Lung microvascular endothelial cell (primary cell): ENCODE measurements around the gene CCNQ. TPM values are rescaled to one million over a fixed set of nuclear protein-coding genes. Genes with fewer than 3 reads are reported as not detected.

Experiments
- DNase-seq, 2 donors: peaks; one replicate each; pipeline versions ENCODE4 v3.0.0 to v3.0.0-alpha.2; 2010; ENCODE audit warnings: low read depth in 2 of 2
- total RNA-seq: library from RNA; depleted of rRNA; stranded (reverse); fragments of >200 nt; gene quantifications from 2 replicates; pipeline ENCODE4 v1.2.1, GENCODE V29; 2014

The CCNQ gene
- total RNA-seq, 1 donor from 2014 or later, result 31.9 TPM

GRCh38 chrX:153596981-153597750 lies 1.8 kb downstream of the CCNQ start:
- no peak for DNase-seq

DNA sequence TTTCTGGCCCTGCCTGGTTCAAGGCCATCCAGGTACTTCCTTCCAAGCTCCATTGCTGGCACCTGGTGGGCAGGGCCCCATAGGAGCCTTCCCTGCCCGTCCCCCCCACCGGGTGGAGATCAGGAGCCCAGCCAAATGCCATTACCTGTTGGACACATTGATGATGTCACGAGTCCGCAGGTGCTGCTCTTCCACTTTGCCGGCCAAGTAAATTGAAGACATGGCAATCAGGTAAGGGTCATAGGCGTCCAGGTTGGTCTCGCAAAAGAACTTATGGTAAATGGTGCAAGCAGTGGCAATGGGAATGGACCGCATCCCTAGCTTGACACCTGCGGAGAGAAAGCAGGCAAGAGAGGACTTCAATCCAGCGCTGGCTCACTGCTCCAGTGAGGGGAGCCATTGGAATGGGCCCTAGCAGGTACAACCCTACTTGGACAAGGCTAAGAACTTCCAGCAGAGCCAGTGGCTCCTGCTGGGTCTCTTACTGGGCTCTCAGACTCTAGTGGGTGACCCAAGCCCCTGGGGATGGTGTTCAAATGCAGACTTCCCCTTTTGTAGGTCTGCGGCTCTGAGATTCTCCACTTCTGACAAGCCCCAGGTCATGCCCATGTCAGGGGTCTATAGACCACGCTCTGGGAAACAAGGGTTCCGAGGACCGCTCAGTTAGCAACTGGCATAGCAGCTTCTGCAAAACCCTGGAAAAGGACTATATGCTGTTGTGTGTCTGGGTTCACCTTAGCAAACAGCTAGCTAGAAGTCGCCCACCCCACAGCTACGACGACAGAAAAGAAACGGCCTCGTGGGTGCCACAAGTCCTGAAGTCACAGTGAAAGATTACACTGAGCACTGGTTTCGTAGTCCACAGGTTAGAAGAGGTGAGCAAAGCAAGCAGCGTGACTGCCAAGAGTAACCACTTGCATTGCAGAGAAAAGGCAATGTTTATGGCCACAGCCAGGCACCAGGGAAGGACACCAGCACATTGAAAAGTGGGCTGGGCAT lies 2.8 kb downstream of the CCNQ start:
- DNase-seq, result no peak

GRCh38 chrX:153595387-153595786 lies 3.6 kb downstream of the CCNQ start:
- no peak for DNase-seq

DNA sequence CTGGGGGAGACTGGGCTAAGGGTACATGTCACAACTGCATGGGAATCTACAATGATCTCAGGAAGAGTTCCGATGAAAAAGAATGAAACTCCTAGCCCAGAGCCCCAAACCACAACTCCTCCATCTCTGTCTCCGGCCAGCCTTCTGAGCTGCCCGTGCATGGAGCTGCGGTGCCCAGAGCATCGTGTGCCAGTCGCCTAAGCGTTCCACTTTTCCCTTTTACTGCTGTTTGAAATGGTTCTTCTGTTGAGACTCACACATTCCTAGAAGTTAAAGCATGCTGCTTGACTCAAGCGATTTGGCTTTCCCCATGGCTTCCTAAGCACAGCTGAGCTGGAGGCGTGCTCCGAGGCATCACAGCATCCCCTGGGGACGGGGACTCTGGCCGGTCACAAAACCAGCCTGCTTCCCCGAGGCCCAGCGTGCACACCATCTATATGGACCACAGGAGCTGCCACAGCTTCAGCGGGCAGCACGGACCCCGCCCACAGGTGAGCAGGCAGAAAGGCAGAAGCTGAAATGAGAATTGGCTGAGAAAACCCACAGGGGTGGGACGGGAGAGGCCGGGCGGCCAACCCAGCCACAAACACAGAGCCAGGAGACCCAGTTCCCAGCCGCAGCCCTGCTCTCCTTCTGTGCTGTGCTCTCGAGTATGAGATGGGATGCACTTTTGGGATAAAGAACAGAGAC lies 5.0 kb downstream of the CCNQ start:
- DNase-seq, result no peak

DNA sequence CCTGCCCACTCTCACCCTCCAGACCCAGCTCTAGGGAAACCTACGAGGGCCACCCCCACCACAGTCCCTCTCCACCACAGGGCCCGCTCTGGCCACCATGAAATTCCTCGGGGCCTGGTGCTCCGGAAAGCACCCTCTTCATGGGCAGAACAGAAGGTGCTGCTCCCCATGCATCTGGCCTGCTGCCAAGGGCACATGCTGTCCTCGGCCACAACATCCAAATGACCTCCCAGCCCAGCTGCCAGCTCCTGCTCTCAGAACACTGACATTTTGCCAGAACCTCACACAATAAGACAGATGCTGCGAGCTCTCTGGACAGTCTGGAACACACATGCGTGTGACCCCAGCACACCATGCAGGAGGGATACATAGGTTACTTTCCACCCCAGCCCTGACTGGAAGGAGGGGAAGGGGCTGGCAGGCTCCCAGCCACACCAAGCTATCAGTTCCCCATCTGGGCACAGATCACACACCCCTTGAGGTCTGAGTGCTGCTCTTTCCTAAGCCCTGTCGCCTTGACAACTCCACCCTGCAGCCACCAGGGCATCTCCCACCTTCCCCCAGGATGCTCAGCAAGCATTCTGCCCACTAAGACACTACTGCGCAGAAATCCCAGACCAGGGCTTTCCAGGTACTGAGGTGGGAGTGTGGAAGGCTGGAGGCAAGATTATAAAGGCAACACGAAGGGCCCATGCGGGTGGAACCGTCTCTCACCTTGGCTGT lies 5.8 kb downstream of the CCNQ start:
- DNase-seq, result no peak

- DNase-seq, result no peak
Observed at GRCh38 chrX:153592091-153592833, 6.7 kb downstream of the CCNQ start.

DNA sequence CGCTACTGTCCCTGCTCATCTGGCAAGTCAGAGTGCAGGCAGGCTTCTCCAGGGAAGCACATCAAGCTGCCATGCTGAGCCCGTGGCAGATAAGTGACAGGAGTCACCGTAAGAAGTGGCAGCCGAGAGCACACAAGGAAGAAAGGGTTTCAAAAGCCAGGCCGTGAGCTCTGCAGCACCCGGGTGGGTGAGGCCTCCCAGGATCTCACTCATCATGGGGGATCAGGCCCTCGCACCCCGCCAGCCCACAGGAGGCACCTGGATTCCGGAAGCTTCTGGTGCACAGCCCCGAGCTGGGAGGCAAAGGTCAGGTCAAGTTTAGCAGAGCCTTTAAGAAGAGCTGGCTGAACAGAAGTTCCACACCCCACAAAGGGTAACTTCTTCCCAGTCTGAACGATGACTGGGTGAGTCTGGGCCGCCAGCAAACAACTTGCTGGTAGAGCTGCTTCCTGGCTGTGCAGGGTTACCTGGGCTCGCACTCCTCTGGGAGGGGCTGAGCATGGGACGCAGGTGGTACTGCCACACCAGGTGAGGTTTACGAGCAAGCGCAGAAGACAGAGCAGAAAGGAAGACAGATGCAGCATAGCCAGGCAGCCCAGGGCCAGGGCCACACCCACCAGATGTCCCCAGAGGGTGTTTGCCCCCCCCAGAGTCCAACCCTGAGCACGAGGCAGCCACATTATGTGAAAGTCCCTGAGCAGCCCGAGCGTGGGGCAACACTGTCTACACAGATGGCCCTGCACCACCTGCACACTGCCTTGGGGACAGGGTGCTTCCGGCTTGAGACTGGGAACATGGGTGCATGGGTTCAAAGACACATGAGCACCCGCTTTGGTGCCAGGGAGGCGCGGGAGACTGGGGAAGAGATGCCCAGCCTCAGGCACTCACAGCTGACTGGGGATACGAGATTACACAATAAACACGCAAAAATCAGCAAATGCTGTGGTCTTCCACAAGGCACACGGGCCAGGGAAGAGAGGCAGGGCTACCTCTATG lies 7.7 kb downstream of the CCNQ start:
- no peak for DNase-seq

DNA sequence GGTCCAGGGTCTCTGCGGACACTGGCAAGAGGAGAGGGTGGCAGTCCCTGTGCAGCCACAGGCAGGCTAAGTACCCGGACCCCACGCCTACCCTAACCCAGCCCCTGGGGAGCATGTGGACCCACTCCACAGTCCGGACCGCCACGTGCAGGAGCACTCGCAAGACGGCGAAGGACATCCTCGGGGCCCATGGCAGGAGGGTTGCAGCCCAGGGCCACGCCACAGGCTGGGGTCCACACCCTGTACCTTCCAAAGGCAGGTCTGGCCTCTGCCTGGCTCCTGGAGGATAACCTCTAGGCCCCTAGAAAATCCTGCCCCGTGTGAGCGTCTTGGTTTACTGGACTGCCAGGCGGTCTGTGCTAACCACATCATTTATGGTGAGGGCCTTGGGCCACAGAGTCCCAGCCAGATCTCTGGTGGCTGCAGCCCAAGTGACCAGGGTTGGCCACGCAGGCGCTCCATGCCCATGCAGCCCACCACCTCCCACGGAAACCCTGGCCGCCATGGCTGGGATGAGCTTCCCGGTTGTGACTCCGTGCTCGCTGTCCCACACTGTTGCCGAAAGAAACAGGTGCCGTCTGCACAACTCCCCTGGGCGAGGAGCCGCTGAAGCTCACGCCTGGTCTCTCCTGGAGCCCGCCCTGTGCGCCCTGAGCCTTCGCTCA lies 10.0 kb downstream of the CCNQ start:
- DNase-seq, result no peak

DNA sequence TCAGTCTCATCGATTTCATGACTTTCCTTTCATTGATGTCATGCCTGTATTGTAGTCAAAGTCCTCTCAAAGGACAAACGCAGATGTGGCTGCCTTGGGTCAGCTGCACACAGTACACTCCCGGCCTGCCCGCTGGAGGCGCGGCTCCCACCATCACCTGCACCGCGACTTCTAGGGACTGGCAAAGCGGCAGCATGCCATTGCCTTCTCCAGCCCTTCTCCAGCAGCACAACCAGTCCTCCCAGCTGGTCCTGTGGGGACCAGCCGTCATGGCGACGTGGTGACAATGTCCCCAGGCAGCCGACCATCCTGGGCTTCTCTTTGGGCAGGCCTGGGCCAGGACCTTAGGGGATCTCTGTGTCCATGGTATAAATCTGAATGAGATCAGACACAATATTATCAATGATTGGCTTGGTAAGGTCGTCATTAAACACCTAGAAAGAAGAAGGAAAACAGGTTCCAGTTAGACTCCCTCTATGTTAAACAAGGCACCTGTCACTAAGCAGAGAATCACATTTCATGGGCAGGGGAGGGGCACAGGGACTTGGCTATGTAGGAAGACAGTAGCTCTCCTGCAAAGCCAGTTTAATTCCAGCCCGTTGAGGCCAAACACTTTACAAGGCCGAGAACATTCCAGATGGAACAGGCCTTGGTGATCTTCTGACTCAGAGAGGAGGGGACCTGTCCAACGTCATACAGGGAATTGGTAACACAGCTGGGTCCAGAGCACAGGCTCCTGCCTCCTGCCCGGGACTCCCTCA lies 10.7 kb downstream of the CCNQ start:
- no peak for DNase-seq

GRCh38 chrX:153587342-153587741 lies 11.6 kb downstream of the CCNQ start:
- no peak for DNase-seq

GRCh38 chrX:153585827-153586226 lies 13.1 kb downstream of the CCNQ start:
- no peak for DNase-seq

GRCh38 chrX:153583433-153583832 lies 15.5 kb downstream of the CCNQ start:
- DNase-seq, result peak in 1 of 2 donors; percentile 14

GRCh38 chrX:153582896-153583295 lies 16.0 kb downstream of the CCNQ start:
- DNase-seq, result peak; percentile 18 to 52

GRCh38 chrX:153580700-153581386 lies 18.1 kb downstream of the CCNQ start:
- peak in 1 of 2 donors; percentile 8 for DNase-seq

DNA sequence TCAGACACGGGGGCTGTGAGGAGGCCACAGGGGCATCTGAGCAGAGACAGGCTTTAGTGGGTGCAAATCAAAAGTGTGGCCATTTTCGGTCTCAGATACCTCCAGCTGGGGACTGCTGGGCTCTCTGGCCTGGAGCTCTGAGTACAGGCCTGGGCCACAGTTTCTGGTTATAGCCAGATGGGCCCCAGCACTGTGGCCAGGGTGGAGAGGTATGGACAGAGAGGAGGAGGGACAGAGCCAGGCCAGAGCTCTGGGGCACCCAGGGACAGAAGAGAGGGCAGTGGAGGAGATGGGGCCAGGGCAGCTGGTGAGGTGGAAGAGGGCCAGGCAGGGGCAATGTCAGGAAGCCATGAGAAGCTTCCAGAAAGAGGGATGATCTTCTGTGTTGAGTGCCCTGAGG lies 20.1 kb downstream of the CCNQ start:
- DNase-seq, result no peak

GRCh38 chrX:153578200-153578835 lies 20.6 kb downstream of the CCNQ start:
- no peak for DNase-seq

- no peak for DNase-seq
Observed at GRCh38 chrX:153576961-153577360, 22.0 kb downstream of the CCNQ start.
